ENCODE results near the gene SOCS7.
A peak's percentile ranks its signal among the peaks of the same experiment; 100 is the strongest.

The SOCS7 gene

GRCh38 chr17:38350035-38350434 lies 1.6 kb upstream of the SOCS7 start:
- no peak for TF ChIP-seq CTCF (IDR thresholded peaks at IDR 0.05; ENCODE audit: low read length)
- TF ChIP-seq EZH2phosphoT487 (IDR thresholded peaks at IDR 0.05; ENCODE audit: low read length): no peak
- TF ChIP-seq EZH2 (optimal IDR thresholded peaks at IDR 0.05; ENCODE audit: low read depth, low read length): no peak
- Histone ChIP-seq H3K9ac (ENCODE audit: low read length) (no peak overlapping the region), H3K9me2 (replicated peaks; ENCODE audit: insufficient read depth, low read length) (no peaks in the 10 kb centered on the region), H3K36me3 (replicated peaks; ENCODE audit: insufficient read depth, low read length) (no peaks in the 10 kb centered on the region), H3K4me1 (ENCODE audit: low read length) (peaks cover 4% of the 10 kb centered on the region; the same call in 1 of the 2 replicates), H3K9me3 (replicated peaks; ENCODE audit: insufficient read depth, low read length) (no peaks in the 10 kb centered on the region), H4K20me1 (ENCODE audit: insufficient read depth, low read length) (no peaks in the 10 kb centered on the region), H3K79me2 (ENCODE audit: low read length) (no peaks in the 10 kb centered on the region), H3F3A (ENCODE audit: insufficient read depth, low read length) (no peaks in the 10 kb centered on the region), H3K27ac (ENCODE audit: low read length) (no peak overlapping the region), H2AFZ (ENCODE audit: low read length) (no peak overlapping the region), H3K4me3 (ENCODE audit: low read length) (no peak overlapping the region), H3K4me2 (ENCODE audit: low read depth, low read length) (no peak overlapping the region), H3K27me3 (replicated peaks; ENCODE audit: insufficient read depth, low read length) (no peaks in the 10 kb centered on the region)
- DNase-seq: no peak

DNA sequence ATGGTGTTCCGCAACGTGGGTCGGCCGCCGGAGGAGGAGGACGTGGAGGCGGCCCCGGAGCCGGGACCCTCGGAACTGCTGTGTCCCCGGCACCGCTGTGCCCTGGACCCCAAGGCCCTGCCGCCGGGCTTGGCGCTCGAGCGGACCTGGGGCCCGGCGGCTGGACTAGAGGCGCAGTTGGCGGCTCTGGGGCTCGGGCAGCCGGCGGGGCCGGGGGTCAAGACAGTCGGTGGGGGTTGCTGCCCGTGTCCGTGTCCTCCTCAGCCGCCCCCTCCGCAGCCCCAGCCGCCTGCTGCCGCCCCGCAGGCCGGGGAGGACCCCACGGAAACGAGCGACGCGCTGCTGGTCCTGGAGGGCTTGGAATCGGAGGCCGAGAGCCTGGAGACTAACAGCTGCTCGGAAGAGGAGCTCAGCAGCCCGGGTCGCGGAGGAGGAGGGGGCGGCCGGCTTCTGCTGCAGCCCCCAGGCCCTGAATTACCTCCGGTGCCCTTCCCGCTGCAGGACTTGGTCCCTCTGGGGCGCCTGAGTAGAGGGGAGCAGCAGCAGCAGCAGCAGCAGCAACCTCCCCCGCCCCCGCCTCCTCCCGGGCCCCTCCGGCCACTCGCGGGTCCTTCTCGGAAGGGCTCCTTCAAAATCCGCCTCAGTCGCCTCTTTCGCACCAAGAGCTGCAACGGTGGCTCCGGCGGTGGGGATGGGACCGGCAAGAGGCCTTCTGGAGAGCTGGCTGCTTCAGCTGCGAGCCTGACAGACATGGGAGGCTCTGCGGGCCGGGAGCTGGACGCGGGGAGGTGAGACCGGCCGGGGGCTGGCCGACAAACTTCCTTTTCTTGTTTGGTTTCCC lies 821 bp downstream of the SOCS7 start:
- Histone ChIP-seq H3K9ac (ENCODE audit: low read length) (peak overlapping the region; percentile 56; the same call in 1 of the 2 replicates), H3K4me1 (ENCODE audit: low read length) (peaks cover 4% of the 10 kb centered on the region; the same call in 1 of the 2 replicates), H3K4me2 (ENCODE audit: low read depth, low read length) (peak overlapping the region; percentile 94), H4K20me1 (ENCODE audit: insufficient read depth, low read length) (no peaks in the 10 kb centered on the region), H3F3A (ENCODE audit: insufficient read depth, low read length) (no peaks in the 10 kb centered on the region), H3K9me3 (replicated peaks; ENCODE audit: insufficient read depth, low read length) (no peaks in the 10 kb centered on the region), H3K4me3 (ENCODE audit: low read length) (peak overlapping the region; percentile 79), H3K27me3 (replicated peaks; ENCODE audit: insufficient read depth, low read length) (no peaks in the 10 kb centered on the region), H3K9me2 (replicated peaks; ENCODE audit: insufficient read depth, low read length) (no peaks in the 10 kb centered on the region), H2AFZ (ENCODE audit: low read length) (peak overlapping the region; percentile 82), H3K36me3 (replicated peaks; ENCODE audit: insufficient read depth, low read length) (no peaks in the 10 kb centered on the region), H3K27ac (ENCODE audit: low read length) (no peak overlapping the region), H3K79me2 (ENCODE audit: low read length) (no peaks in the 10 kb centered on the region)
- no peak for DNase-seq
- no peak for TF ChIP-seq CTCF (IDR thresholded peaks at IDR 0.05; ENCODE audit: low read length)
- no peak for TF ChIP-seq EZH2phosphoT487 (IDR thresholded peaks at IDR 0.05; ENCODE audit: low read length)
- no peak for TF ChIP-seq EZH2 (optimal IDR thresholded peaks at IDR 0.05; ENCODE audit: low read depth, low read length)

DNA sequence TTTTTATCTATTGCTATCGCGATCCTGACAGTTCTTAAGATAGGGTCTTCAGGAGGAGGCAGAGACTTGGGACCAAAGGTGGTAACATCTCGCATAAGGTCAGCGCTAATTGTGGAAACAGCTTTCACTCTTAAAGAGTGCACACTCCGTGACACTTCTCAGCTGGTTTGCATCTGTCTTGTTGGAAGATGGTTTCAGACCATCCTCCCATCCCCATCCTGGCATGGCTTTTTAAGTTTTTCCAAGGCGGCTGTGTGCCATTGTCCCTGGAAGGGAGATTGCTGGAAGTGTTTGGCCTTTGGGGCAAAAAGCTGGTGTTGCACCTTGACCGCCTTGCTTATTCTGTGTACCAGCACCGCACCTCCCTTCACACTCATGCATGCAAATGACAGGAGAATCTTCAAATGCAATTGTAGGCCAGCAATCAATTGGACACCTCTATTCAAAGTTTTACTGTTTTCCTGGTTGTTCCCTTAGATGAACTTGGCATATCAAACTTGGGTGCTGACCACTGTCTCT lies 1.5 kb downstream of the SOCS7 start:
- Histone ChIP-seq H3K27me3 (replicated peaks; ENCODE audit: insufficient read depth, low read length) (no peaks in the 10 kb centered on the region), H3F3A (ENCODE audit: insufficient read depth, low read length) (no peaks in the 10 kb centered on the region), H3K9me3 (replicated peaks; ENCODE audit: insufficient read depth, low read length) (no peaks in the 10 kb centered on the region), H3K36me3 (replicated peaks; ENCODE audit: insufficient read depth, low read length) (no peaks in the 10 kb centered on the region), H3K79me2 (ENCODE audit: low read length) (no peaks in the 10 kb centered on the region), H3K9me2 (replicated peaks; ENCODE audit: insufficient read depth, low read length) (no peaks in the 10 kb centered on the region), H3K4me1 (ENCODE audit: low read length) (peaks cover 4% of the 10 kb centered on the region; the same call in 1 of the 2 replicates), H2AFZ (ENCODE audit: low read length) (peak overlapping the region; percentile 82), H4K20me1 (ENCODE audit: insufficient read depth, low read length) (no peaks in the 10 kb centered on the region), H3K4me2 (ENCODE audit: low read depth, low read length) (peak overlapping the region; percentile 94), H3K27ac (ENCODE audit: low read length) (no peak overlapping the region), H3K4me3 (ENCODE audit: low read length) (peak overlapping the region; percentile 79), H3K9ac (ENCODE audit: low read length) (peak overlapping the region; percentile 56; the same call in 1 of the 2 replicates)
- TF ChIP-seq EZH2phosphoT487 (IDR thresholded peaks at IDR 0.05; ENCODE audit: low read length) (no peak), EZH2 (optimal IDR thresholded peaks at IDR 0.05; ENCODE audit: low read depth, low read length) (no peak), CTCF (IDR thresholded peaks at IDR 0.05; ENCODE audit: low read length) (no peak)
- peak; percentile 15 for DNase-seq
